DMS 273 (cell line): ENCODE results near the gene ATF3.

ENCODE experiments used
- DNase-seq: peaks from one replicate; lab custom pipeline; 2025; ENCODE audit not compliant: unreplicated experiment; lab: John Stamatoyannopoulos, UW

The ATF3 gene

DNA sequence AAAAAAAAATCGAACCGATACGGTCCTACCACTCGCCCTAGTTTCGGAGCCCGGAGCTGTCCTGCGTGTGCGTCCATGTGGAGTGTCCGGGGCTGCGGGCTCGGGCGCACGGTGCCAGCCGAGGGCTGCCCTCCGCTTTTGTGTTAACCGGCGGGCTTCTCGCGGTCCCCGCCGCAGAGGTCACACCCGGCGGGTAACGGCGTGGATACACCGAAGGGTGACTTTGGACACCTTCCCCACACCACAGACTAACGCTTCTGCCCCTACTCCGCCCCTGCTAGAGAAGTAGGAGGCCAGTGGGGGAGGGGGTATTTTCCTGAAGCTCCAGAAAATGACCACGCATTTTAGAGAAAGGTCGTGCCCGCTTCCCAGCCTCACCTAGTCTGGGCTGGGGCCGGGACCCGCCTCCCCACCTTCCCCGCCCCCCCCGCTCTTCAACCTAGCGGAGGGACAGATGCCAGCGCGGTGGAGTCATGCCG lies 609 bp upstream of the ATF3 start:
- no peak for DNase-seq

GRCh38 chr1:212608959-212609700 lies 569 bp downstream of the ATF3 start:
- peak; percentile 78 for DNase-seq

DNA sequence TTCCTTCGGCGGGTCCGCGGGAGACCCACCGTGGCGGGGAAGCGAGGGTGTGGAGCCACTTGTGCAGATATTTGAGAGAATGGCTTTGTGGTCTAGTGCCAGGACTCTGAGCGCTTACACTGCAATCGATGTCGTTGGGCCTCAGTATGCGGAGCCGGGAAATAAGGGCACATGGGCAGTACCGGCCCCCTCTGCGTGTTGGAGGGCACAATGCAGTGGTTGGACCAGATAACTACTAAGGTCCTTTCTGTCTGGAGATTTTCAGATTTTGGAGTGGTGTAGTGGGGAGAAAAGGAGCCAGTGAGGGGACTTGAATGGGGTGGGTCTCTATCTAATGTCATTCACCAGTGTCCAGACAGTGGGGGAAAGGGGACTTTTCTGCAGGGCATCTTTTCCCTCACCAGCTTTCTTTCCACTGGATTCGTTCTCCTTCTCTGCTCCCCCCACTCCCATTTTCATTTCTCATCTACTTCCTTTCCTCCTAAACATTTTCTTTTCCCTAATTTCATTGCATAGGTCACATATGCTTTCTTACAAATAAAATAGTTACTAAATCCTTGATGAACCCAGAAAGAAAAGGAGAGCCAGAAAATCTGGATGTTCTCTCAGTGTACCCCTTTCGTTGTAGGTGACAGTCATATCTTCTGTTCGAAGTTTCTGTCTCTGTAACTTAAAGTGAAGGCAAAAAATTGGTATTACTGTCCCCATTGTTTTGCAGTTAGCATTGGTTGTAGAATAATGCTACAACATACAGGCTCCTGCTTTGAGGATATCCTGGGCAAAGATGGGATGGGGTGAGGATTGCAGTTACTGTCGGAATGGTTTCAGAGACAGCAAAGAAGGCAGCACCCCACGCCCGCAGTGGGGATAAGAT lies 1.4 kb downstream of the ATF3 start:
- DNase-seq = peak; percentile 68

- DNase-seq = no peak
Observed at GRCh38 chr1:212610575-212610967, 2.0 kb downstream of the ATF3 start.

- no peak for DNase-seq
Observed at GRCh38 chr1:212611000-212611948, 2.7 kb downstream of the ATF3 start.

- DNase-seq = no peak
Observed at GRCh38 chr1:212612041-212612961, 3.7 kb downstream of the ATF3 start.

- DNase-seq = no peak
Observed at GRCh38 chr1:212613440-212614335, 5.1 kb downstream of the ATF3 start.

DNA sequence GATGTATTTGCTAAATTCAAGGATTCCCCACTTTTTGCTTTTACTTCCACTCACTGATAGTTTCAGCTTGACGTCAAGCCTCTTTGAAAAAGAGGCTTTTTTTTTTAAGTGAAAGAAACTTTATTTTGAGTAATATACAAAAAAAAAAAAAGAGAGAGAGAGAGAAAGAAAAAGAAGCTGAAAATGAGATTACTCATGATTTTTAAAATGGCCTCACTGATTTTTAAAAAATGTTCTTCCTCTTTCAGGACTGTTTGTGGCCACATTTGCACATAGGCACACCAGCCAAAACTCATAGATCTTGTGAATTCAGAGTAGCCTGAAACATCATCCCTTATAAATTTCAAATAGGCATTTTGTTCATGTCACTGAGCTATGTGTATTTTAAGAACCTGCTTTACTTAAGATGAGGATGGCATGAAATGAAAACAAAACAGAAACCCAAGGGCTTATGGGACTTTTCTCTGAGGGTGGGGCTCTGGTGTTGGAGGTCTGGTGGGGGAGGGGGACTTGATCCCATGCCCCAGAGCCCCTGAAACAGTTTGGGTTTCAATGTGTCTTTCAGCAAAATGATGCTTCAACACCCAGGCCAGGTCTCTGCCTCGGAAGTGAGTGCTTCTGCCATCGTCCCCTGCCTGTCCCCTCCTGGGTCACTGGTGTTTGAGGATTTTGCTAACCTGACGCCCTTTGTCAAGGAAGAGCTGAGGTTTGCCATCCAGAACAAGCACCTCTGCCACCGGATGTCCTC lies 6.1 kb downstream of the ATF3 start:
- no peak for DNase-seq

GRCh38 chr1:212615201-212615470 lies 6.6 kb downstream of the ATF3 start:
- no peak for DNase-seq

DNA sequence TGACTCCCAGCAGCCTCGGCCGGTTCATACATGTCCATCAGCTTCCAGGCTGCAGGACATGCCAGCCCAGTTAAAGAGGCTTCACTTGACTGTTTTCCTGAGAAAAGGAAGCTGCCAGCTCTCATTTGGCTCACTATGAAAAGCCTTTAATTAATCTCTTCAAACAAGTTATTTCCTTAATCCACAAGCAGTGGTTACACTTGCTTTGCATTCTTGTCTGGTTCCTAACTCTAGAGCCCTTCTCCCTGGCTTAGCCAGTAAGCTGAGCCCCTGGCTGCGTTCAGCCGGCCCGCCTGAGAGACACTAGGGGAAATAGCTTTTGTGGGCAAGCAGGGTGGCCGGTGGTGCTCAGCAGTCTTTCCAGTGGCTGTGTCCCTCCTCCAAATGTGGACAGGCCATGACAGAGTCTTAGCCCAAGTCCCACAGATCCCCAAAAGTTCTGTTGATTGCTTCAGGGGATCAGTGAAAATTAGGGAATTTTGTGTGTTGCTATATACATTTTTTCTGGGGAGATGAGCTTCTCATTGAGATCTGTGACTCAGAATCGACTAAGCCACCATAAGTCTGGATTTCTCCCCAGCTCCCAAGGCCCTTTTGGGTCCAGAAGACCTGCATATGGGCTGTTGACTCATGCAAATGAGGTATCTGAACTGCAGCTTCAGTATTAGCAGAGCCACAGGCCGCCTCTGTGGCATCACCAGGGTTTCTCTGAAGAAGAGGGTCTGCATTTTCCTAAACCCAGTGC lies 10.1 kb downstream of the ATF3 start:
- DNase-seq = no peak

DNA sequence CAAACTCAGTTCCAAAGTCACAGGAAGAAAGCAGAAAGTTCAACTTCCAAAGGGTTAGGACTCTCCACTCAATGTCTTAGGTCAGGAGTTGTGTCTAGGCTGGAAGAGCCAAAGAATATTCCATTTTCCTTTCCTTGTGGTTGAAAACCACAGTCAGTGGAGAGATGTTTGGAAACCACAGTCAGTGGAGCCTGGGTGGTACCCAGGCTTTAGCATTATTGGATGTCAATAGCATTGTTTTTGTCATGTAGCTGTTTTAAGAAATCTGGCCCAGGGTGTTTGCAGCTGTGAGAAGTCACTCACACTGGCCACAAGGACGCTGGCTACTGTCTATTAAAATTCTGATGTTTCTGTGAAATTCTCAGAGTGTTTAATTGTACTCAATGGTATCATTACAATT lies 11.7 kb downstream of the ATF3 start:
- DNase-seq = no peak

DNA sequence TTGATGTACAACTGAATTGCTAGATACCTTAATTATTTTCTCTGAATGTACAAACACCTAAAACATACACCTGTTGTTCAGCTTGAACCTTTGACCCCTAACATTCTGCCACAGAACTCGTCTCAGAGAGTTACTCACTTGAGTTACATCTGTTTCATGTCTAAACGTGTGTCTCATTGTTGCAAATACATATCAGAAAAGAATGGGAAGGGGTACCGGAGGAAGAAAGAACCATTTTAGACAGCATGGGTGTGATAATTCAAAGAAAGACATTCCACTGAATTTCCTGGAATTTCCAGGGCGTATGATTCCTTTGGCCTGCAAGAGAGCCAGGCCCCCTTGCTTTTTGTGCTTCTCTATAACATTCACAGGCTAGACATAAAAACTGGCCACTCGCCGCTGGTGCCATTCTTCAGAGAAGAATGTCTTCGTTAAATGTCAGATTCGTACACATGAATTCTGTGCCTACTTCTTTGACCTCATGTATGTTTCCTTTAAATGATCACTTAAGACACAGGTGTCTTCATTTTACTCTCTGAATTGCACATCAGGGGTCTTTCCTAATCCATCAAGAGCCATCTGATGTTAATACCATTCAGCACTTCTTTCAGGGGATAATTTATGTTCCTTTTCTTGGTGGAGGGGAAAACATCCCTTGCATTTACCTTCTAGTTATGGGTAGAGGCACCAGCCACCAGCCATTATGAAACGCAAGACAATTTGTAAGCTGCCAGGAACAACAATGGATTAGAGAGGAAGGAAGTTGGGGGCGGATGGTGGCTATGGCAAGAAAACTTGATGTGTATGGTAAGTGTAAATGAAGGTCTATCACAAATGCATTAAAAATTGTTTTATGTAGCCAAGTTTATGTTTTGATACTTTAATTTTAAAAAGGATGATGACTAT lies 12.7 kb downstream of the ATF3 start:
- DNase-seq = no peak

DNA sequence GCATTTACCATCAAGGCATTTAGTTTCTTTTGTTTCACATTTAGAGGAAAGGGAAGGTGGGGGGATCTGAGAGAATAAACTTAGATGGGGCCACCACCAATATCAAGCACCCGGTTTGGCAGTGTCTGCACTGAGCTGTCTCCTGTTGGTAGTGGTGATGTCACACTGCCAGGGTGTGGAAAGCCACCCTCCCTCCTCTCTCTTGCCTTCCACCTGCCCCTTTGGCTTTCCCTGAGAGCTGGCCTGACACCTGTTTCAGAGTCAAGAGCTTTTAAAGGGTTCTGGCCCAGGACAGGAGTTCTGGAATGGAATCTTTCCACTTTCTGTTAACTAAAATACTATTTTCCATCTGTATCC lies 13.4 kb downstream of the ATF3 start:
- no peak for DNase-seq

GRCh38 chr1:212622467-212622866 lies 13.9 kb downstream of the ATF3 start:
- DNase-seq = no peak

DNA sequence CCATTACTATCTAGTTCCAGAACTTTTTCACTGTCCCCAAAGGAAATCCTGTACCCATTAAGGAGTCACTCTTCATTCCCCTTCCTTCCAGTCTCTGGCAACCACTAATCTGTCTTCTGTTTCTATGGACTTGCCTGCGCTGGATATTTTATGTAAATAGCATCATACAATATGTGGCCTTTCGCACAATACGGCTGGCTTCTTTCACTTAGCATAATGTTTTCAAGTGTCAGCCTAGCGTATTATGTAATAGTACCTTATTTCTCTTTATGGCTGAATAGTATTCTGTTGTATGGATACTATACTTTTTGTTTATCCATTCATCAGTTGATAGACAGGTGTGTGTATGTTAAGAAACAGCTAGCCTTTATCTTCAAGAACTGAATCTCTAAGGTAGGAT lies 14.3 kb downstream of the ATF3 start:
- no peak for DNase-seq

DNA sequence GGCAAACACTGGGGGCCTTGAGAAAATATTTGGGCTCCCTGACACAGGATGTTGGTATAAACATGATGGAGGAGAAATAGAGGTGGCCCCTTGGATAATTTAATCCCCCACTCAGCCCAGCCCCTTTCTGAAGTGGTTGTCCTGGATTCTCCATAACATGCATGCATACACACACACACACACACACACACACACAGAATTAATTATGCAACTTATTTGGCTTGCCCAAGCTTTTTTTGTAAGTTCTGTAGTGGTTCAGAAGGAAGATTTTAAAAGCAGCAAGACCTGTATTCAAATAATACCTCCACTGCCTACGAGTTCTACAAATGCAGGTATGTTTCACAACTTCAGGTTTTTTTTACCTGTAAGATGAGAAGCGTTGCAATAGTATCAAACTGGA lies 15.0 kb downstream of the ATF3 start:
- no peak for DNase-seq

GRCh38 chr1:212624976-212625501 lies 16.5 kb downstream of the ATF3 start:
- no peak for DNase-seq
